HG03280 (cell line): ENCODE data around the gene PTPRD.
"Not testable (repeated sequence)": the region's sequence is repeated elsewhere in the genome, so short reads cannot be mapped to it uniquely, and the experiment has no call there.

Source experiments
- ATAC-seq: cut with Tn5 transposase; IDR thresholded peaks from one replicate; pipeline ENCODE4 v1.9.1; 2021; ENCODE audit warnings: mild to moderate bottlenecking, moderate library complexity; ENCODE audit not compliant: unreplicated experiment

Gene PTPRD

GRCh38 chr9:9996259-9996658 lies 616.5 kb downstream of the PTPRD start:
- no peak for ATAC-seq

DNA sequence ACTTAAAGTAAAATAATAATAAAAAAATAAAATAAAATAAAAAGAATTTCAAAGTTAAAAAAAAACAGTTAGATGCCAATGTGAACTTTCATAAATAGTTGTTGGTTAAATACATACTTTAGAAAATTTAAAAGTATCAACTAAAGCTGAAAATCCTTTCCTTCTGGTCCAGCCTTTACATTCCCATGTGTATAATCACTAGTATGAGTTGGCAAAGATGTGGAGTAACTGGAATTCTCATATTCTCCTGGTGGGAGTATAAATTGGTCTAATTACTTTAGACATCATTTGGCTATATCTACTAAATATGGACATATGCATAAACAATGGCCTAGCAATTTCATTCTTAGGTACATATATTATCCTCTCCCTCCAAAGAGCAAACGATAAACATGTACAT lies 619.9 kb downstream of the PTPRD start:
- no peak for ATAC-seq

DNA sequence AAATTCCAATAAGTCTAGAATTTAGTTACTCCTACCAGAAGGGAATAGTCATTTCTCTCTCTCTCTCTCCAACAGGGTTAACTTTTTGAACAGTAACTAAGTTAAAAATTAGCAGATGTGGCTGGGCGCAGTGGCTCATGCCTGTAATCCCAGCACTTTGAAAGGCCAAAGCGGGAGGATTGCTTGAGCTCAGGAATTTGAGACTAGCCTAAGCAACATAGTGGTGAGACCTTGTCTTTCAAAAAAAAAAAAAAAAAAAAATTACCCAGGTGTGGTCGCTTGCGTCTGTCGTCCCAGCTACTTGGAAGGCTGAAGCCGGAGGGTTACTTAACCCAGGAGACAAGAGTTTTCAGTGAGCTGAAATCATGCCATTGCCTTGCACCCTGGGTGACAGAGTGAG lies 639.7 kb downstream of the PTPRD start:
- ATAC-seq = no peak

DNA sequence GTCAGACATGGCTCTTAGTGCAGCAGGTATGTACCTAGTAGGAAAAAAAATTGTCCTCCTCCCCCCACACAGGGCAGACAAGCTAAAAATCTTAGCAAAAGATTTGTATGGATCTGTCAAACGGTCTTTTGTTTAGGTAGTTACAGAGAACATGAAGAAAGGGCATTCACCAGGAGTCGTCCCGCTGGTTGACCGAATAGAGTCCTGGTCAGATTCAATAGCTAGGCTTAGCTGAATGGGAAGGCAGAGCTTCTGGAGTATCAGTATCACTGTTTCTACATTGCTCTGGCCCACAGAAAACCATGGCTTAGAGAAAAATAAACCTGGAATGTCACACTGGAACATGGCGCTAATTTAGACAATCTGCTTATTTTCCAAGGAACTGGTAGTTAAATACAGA lies 642.3 kb downstream of the PTPRD start:
- no peak for ATAC-seq

GRCh38 chr9:9963841-9964240 lies 649.0 kb downstream of the PTPRD start:
- ATAC-seq = no peak

DNA sequence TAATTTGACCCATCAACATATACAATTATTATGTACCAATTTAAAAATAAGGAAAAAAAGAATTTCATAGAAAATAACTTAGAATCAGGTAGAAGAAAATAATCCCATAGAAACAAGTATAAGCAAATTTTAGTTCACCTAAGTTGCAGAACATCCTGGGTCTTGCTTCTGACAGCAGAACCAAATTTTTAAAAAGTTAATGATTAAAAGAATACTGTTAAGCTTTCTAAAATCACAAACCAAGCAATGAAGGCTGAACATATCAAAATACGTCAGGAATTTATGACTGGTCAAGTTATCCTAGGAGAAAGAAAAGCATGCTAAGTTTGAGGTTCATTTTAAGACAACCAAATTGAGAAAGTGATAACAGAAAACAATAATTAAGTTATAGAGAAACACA lies 650.9 kb downstream of the PTPRD start:
- no peak for ATAC-seq

GRCh38 chr9:9961487-9961886 lies 651.3 kb downstream of the PTPRD start:
- no peak for ATAC-seq

DNA sequence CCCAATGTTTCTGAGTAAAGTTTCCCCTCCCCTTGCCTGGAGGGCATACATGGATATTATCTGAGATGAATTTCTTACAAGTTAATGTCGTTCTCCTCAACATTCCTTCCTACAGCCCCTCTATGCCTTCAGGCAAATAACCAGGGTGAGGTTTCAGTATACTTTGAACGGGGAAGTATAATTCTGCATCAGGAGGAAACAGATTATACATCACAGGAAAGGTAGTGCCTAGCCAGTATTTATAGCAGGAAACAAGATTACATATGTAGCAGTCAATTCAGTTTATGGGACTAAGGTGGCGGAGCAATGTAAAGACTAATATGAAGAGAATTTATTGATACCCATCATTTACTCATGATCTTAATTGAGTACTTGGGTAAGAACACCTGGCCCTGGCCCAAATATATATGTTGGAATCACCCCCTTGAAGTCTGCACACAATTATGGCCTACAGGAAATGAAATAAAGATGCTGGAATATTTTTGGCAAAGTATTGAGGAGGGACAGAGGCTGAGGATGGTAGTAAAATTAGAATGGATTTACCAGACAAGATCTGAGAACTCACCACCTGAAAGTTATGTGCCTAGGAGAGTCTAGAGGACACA lies 661.1 kb downstream of the PTPRD start:
- ATAC-seq = no peak

- ATAC-seq = no peak
Measured at GRCh38 chr9:9950813-9951212, 662.0 kb downstream of the PTPRD start.

- no peak for ATAC-seq
Measured at GRCh38 chr9:9949978-9950377, 662.8 kb downstream of the PTPRD start.

DNA sequence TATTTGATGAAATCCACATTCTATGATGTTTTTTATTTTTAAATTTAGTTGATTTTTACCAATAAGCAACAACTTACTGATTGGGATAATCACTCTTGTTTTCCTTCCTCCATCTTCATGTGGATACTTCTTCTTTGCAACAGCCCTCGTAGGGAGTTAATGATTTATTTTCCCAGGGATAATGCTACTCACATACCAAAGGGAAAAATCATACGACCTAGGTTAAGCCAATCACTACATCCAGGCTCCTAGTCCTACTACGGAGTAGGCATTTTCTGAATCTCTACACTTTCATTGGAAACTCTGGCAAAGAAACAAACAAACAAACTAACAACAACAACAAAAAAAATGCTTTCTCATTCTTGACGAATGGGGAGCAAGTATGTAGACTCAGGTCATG lies 663.4 kb downstream of the PTPRD start:
- no peak for ATAC-seq

- ATAC-seq = no peak
Measured at GRCh38 chr9:9945966-9946365, 666.8 kb downstream of the PTPRD start.

DNA sequence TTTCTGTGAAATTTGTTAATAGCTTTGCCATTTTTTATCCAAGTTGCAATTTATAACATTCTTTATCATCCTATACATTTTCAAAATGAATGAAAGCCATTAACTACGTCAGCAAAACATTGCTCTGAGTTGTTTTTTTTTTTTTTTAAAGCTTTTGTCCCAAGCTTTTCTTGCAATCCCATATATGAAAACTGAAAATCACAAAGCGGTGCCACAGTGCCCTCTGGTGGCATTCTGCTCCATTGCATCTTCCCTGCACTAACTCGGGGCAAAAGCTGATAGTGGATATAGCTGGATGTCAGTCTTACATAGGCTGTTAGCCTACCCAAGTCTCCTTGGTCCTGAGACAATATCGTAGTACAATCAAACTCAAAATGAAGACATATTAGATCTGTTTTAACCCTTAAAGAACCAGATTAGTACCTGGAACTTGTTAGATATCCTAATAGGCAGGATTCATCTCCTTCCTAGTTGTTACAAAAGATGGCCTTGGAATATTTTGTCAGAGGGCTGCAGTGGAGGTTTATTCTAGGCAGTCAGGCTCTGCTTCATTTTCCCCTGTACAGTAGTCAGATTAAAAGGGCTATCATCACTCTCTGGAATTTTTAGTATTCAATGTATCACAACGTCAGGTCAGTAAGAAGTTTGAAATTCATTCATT lies 669.9 kb downstream of the PTPRD start:
- ATAC-seq = peak; percentile 83

DNA sequence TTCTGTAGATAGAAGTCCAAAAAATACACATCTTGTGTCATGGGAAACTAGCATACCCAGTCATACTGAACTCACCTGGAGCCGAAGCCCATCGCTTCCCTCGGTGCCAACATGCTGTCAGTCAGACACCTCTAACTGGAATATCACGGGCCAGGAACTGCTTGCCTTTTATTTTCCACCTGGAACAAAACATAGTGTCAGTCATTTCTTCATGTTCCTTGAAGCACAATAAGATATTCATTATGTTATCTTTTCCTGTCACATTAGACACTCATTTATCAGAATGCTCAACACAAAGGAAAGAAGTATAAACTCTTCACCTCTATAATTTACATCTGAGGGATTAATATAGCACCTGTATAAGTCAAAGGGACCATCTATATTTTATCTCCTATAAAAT lies 674.4 kb downstream of the PTPRD start:
- ATAC-seq = no peak

GRCh38 chr9:9931464-9931863 lies 681.3 kb downstream of the PTPRD start:
- not testable (repeated sequence) for ATAC-seq

DNA sequence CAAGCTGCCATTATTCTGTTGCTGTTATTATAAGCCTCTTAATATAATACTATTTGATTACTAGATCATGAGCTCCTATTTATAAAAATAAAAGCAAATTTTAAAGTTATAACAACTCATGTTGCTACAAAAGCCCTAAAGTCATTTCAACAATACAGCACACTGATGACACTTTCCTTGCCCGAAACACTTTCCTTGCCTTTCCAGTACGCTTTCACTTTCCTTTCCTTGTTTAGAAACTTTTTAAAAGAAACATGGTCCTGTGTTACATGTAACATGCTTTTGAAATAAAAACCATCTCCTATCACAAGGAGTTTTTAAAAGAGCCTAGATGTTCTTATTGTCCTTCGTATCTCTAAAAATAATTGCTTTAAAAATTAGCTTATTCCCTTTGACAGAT lies 688.4 kb downstream of the PTPRD start:
- no peak for ATAC-seq

DNA sequence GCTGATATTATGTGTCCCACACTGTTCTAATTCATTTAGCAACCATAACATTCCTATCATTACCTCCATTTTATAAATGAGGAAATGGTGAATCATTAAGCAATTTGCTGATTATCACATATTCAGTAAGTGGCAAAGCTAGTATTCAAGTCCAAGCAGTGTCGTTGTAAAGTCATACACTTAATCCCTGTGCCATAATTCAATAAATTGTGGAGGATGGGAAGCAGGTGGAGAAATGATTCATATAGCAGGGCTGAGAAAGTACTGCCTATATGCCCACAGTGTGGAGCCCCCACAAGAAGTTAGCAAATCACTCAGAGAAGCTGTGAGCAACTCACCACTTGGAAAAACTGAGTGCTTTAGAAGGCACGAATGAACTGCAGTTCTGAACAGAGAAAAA lies 691.0 kb downstream of the PTPRD start:
- ATAC-seq = no peak

DNA sequence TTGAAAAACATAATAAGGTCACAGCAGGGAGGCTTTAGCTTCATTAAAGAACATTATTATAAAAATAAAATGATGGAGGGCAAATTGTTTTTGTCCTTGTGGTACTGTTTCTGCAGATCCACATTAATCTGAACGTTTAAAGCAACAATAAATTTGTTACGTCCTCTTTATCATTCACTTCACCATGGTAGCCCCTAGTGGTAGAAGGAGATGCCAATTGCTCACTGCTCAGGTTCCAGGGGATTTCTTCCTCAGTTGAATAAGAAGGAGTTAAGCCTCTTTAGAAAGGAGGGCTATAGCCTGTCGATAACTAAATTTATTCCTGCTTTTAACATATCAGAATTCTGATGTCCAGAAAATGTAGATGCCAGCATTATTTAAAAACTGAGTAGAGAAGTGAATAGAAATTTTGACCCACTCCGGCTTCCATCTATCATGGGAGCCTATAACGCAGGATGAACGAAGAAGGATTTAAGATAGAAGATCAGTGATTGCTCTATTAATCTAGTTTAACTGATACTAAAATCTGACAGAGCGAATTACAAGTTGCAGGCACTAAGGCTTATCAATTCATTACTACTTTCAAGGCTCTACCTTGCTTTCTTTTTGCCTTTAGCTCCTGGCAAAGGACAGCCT lies 692.3 kb downstream of the PTPRD start:
- no peak for ATAC-seq

- no peak for ATAC-seq
Measured at GRCh38 chr9:9919174-9919775, 693.5 kb downstream of the PTPRD start.

GRCh38 chr9:9917400-9917799 lies 695.4 kb downstream of the PTPRD start:
- no peak for ATAC-seq

- no peak for ATAC-seq
Measured at GRCh38 chr9:9914174-9914573, 698.6 kb downstream of the PTPRD start.

GRCh38 chr9:9913276-9913832 lies 699.4 kb downstream of the PTPRD start:
- ATAC-seq = no peak
